ENCODE measurements around the gene ZGLP1. TPM values are rescaled to one million over a fixed set of nuclear protein-coding genes. Genes with fewer than 3 reads are reported as not detected.

The ZGLP1 gene
- total and polyA plus RNA-seq, 9 donors, result 0.27 to 5.6 (median 3.0) TPM

- no peak for DNase-seq
- H3K4me1 ChIP-seq (ENCODE audit: insufficient read depth), result no peaks in the 10 kb centered on the region
- WGBS, 3 donors, result 48 to 56% (median 49%) methylated on average over 10 of the region's 10 CpGs
- no peak overlapping the region for H3K27ac ChIP-seq
- H3K9me3 ChIP-seq, result no peaks in the 10 kb centered on the region
- no peaks in the 10 kb centered on the region for H3K36me3 ChIP-seq
- no peak for TF ChIP-seq POLR2A (IDR thresholded peaks at IDR 0.05)
- TF ChIP-seq EP300 (IDR thresholded peaks at IDR 0.05), result no peak
- TF ChIP-seq CTCF (IDR thresholded peaks at IDR 0.05), result no peak
- H3K27me3 ChIP-seq, result no peaks in the 10 kb centered on the region
- H3K4me3 ChIP-seq, result no peak overlapping the region
- intact Hi-C loops (cut with DNase I), result no loop called here
These were observed 36.9 kb upstream of the ZGLP1 start for GRCh38 chr19:10346509-10346908.

GRCh38 chr19:10344780-10345179 lies 35.2 kb upstream of the ZGLP1 start:
- H3K4me3 ChIP-seq, result no peak overlapping the region
- no peaks in the 10 kb centered on the region for H3K36me3 ChIP-seq
- no peaks in the 10 kb centered on the region for H3K27me3 ChIP-seq
- H3K9me3 ChIP-seq, result no peaks in the 10 kb centered on the region
- H3K4me1 ChIP-seq (ENCODE audit: insufficient read depth), result no peaks in the 10 kb centered on the region
- intact Hi-C loops (cut with DNase I), result no loop called here
- DNase-seq, result no peak
- TF ChIP-seq EP300 (IDR thresholded peaks at IDR 0.05), result no peak
- no peak for TF ChIP-seq CTCF (IDR thresholded peaks at IDR 0.05)
- no peak for TF ChIP-seq POLR2A (IDR thresholded peaks at IDR 0.05)
- H3K27ac ChIP-seq, result no peak overlapping the region
- 78 to 89% (median 84%) methylated on average over 10 of the region's 10 CpGs for WGBS, 3 donors

GRCh38 chr19:10343495-10343894 lies 33.9 kb upstream of the ZGLP1 start:
- no peaks in the 10 kb centered on the region for H3K9me3 ChIP-seq
- H3K4me3 ChIP-seq, result no peak overlapping the region
- no peak for TF ChIP-seq EP300 (IDR thresholded peaks at IDR 0.05)
- no peak for TF ChIP-seq POLR2A (IDR thresholded peaks at IDR 0.05)
- TF ChIP-seq CTCF (IDR thresholded peaks at IDR 0.05), result no peak
- no peaks in the 10 kb centered on the region for H3K27me3 ChIP-seq
- intact Hi-C loops (cut with DNase I), result no loop called here
- DNase-seq, result no peak
- H3K4me1 ChIP-seq (ENCODE audit: insufficient read depth), result no peaks in the 10 kb centered on the region
- 39 to 52% (median 43%) methylated on average over 2 of the region's 2 CpGs for WGBS, 3 donors
- no peaks in the 10 kb centered on the region for H3K36me3 ChIP-seq
- no peak overlapping the region for H3K27ac ChIP-seq

GRCh38 chr19:10339977-10340376 lies 30.4 kb upstream of the ZGLP1 start:
- 91 to 93% (median 91%) methylated on average over 5 of the region's 5 CpGs for WGBS, 3 donors
- no peaks in the 10 kb centered on the region for H3K27me3 ChIP-seq
- no peak for TF ChIP-seq POLR2A (IDR thresholded peaks at IDR 0.05)
- no peak for TF ChIP-seq EP300 (IDR thresholded peaks at IDR 0.05)
- TF ChIP-seq CTCF (IDR thresholded peaks at IDR 0.05), result no peak

More at GRCh38 chr19:10339977-10340376, 30.4 kb upstream of the ZGLP1 start:
- Histone ChIP-seq H3K36me3 (no peaks in the 10 kb centered on the region), H3K4me1 (ENCODE audit: insufficient read depth) (peaks cover 2% of the 10 kb centered on the region), H3K27ac (no peak overlapping the region), H3K9me3 (no peaks in the 10 kb centered on the region), H3K4me3 (no peak overlapping the region)
- intact Hi-C loops (cut with DNase I), result no loop called here
- DNase-seq, result no peak

All from ovary (tissue), 9 donors.